ENCODE data around the gene TRRAP.

TRRAP gene

DNA sequence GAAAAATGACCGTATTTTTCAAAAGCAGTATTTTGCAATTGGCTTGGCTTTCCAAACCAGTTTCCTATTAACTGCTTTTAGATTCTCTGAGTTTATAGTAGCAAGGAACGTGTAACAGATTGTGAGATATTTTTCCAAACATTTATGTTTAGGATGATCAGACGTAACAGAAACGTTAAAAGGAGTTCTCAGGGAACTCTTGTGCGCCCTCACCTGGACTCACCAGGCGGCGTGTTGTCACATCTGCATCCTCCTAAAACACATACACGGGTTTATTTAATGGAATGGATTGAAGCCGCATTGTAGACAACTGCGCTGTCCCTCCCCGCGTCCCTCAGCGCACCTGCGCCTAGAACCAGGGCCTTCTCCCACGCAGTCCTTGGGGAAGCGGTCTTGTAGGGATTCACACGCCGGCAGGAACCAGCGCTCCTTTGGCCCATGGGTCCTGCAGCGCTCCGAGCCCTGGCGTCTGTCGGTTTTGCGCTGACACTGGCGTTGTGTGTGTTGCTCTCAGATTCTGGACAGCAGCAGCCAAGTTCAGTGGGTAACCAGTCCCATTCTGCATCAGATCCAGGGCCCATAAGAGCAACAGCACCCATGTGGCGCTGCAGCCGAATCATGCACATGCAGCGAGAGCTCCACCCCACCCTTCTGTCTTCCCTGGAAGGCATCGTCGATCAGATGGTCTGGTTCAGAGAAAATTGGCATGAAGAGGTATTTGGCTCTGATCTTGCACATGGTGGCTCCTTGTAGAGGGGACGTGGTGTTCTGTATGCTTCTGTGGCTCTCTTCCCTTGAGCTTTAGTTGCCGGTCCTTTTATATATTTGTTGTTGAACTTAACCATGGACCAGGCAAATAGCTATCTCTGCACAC, 114.9 kb downstream of the TRRAP start:
- DNase-seq: no peak

DNA sequence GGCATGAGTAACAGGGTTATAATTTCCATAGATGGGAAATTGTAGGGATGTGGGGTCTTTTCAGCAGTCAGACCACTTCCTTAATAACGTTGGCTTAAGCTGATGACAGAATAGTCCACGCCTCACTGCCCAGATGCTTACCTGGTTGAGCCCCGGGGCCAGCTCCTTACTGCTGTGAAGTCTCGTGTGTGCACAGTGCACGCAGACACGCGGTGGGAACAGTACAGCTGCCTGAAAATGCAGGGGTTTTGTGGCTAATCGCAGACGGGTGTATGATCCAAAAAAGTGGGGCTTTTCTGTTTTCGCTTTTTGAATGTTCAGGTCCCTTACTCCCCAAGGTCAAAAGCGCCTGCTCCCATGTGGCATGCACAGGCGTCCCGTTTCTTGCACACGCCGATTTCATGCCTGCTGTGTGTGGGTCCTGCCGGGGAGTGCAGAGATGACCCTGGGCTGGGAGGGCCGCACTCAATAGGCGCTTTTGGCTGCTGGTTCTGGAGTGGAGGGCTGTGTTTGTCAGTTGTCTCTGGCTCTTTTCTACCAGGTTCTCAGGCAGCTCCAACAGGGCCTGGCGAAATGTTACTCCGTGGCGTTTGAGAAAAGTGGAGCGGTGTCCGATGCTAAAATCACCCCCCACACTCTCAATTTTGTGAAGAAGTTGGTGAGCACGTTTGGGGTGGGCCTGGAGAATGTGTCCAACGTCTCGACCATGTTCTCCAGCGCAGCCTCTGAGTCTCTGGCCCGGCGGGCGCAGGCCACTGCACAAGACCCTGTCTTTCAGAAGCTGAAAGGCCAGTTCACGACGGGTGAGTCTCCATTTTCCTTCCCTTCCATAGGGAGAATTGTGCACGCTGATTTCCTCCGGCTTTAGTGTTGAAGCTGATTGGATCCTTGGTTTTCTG, 116.0 kb downstream of the TRRAP start:
- DNase-seq: no peak

DNA sequence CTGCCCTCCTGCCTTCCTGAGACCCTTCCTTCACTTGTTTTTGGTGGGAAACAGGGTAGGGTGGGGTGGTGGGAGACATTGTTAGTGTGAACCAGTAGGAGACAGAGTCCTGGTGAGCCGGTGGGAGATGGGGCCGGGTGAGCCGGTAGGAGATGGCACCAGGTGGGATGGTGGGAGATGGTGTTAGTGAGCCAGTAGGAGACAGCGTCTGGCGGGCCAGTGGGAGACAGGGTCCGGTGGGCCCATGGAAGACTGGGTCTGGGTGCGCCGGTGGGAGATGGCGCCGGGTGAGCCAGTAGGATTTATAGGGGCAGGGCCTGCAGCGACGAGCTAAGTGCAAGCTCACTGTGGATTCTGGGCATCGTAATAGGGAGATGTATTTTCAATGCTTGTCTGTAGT, 116.8 kb downstream of the TRRAP start:
- no peak for DNase-seq

DNA sequence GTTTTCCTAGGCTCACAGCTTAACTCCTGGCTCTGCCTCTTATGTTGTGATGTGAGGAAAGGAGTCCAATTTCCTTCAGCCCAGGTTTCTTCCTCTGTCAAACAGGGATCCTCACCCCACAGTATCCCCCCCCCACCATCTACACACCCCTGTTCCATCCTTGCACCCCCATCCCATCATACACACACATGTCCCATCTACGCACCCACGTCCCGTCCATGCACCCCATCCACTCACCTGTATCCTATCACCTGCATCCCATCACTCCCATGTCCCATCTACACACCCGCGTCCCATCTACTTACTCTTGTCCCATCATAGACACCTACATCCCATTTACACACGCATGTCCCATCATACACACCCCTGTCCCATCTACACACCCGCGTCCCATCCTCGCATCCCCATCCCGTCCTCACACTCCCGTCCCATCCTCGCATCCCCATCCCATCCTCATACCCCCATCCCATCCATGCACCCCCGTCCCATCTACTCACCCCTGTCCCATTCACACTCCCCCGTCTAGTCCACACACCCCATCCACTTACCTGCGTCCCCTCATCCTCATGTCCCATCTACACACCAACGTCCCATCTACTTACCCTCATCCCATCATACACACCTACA, 117.3 kb downstream of the TRRAP start:
- DNase-seq: no peak

DNA sequence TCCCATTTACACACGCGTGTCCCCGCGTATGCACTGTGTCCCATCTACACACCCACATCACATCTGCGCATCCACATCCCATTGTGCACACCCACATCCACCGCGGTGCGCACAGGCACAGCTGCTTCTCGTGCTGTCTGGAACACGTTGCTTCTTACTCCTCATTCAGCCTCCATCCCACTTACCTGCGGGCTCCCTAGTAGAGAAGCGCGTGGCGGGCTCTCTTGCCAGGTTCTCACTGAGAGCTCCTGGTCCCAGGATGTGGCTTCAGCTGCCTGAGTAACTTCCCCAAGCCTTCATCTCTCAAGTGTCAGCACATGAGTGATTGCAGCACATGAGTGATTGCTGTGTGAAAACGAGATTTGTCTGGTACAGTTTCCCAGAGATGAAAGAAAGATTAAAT, 117.8 kb downstream of the TRRAP start:
- DNase-seq: no peak

DNA sequence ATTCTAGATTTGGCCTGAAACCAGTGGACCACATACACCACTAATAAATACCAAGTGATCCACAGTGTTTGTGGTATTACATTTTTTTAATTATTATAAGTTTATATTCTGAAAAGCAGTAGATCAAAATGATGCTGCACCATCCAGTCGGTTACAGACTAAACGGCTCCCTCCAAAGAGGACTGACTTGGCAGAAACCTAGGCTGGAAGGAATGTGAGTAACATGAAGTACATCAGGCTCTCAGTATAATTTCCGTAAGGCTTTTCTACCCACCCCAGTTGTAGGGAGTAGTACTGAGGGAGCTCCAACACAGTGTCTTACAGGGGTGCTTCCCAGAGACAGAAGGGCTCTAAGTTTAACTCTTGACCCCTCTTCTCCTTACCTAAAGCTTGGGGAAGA, 119.5 kb downstream of the TRRAP start:
- no peak for DNase-seq

DNA sequence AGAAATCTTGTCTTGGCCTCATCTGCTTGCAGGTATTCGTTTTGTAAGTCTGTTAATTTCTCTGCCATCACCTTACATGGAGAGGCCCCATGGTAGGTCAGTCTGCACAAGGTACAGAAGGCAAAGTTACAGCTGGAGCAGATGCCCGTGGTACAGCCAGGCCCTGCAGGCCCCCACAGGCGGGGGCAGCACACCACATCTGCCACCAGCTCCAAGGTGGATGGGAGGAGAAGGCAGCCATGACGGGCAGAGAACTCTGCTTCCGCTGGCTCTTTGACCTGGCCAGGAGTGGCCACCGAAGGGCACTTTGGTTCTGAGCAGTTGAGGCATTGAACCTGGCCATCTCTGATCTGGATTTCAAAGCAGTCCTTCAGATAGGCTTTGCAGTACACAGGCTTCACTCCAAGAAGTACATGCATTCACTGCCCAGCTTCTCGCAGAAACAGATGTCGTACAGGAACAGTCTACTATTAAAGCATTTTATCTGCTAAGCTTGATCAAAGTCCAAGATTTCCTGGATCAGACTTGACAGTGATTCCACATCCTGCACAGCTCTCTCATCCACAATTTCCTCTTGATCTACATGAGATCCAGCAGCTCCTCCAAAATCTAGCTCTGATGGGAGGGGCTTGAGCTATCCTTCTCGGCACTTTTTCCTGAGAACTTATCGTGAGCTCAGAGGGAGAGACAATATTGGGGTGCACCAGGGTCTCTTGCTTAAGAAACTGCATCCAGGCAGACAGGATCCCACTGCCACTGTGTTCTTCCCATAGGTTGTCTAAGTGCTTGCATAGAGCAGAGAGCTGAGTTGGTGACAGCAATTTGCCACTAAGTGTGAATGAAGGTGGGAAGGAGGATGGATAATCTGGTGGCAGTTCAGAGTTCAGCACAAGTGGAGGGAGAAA, 120.7 kb downstream of the TRRAP start:
- DNase-seq: no peak

DNA sequence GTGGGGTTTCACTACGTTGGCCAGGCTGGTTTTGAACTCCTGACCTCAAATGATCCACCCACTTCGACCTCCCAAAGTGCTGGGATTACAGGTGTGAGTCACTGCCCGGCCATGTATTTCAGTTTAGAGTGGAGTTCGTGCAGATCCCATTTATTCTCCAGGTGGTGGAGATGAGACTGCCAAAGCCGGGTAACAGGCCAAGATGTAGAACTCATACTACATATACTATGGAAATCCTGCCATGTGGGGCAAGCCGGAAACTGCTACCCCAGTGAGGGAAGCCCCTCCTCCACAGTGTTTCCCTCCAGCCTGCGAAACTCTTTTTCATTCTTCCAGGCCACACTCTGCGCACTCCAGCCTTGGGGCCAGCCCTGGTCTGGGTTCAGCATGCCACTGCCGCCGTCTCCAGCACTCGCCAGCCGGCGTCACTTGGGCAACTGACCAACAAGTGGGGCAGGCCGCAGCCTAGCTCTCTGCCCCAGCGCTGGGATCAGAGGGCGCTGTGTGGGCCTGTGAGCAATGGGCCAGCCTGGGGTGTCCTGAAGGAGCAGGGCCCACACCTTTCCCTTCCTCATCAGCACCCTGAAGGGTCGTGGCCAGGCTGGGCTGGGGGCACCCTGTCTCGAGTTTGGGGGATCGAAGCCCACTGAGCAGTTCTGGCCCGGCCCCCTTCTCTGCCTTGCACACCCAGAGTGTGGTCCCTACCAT, 122.0 kb downstream of the TRRAP start:
- no peak for DNase-seq

DNA sequence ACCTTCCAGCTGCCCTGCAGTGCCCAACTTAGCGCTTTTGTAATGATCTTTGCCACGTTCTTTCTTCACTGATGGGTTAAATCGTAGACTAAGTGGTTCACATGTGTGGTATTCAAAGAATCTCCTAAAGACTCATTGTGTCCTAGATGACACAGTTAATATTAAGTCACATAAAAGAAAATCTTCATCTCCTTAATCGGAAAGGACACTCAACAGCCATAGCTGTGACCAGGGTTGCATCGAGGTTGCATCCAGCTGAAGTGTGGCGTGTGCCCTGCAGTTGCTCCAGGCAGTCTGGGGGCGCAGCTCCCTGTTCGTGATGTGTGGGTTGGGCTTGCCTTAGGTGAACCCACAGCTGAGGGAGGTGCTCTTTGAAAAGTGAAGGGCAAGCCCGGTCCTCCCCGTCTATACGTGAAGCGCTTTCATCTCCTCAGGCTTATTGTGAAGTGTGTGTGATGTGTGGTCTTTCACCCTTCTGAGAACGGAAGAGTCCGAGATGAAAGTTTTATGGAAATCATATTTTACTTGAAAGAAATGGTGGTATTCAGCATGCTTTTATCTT, 122.7 kb downstream of the TRRAP start:
- no peak for DNase-seq

DNA sequence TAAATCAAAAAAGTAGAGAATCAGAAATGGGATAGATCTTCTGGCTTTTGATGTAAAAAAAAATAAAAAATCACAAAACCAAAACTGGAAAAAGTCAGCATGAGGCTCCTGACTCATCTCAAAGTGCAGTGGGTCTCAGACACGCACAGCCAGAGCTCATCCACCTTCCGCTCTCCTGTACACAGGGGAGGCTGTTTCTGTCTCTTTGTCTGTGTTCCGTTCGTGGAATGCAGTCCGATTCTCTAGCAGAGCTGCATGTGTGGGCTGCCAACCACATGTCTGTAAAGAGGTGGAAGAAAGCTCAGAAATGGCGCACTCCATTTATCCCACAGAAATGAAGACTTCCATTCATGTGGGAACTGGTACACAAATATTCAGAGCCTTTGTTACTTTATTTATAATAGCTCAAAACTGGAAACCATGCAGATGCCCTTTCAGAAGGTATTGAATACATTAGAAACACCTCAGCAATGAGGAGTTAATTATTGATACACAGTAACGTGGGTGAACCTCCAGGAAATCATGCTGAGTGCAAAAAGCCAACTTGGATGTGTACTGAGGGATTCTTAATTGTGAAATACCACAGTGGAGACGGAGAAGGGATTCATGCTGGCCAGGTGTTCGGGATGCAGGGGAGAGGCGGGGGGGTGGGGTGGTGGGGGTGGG, 123.3 kb downstream of the TRRAP start:
- no peak for DNase-seq

DNA sequence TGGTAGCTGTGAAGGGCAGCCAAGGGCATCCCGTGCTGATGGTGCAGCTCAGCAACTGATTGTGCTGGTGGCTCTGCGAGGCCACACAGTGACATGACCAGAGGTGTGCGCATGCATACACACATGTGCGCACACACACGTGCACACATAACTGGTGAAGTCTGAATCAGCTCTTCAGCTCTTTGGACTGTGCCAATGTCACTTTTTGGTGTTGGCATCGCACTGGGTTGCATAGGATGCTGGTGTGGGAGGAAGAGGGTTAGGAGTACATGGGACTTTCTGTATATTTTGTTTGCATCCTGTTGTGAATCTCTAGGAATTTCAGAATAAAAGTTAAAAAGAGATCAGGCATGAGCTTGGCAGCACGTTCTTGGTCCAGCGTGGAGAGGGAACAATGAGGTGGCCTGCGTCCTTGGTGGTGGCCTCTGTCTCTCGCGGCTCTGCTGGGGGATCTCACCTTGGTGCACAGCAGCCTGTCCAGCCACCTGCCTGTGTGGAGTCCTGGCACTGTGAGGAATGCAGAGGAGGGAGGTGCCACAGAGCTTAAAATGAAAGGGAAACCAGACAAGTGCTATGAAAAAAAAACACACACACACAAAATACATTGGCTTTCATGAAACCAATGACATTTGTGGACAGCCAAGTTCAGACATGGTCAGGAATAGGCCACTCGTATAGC, 124.0 kb downstream of the TRRAP start:
- no peak for DNase-seq

DNA sequence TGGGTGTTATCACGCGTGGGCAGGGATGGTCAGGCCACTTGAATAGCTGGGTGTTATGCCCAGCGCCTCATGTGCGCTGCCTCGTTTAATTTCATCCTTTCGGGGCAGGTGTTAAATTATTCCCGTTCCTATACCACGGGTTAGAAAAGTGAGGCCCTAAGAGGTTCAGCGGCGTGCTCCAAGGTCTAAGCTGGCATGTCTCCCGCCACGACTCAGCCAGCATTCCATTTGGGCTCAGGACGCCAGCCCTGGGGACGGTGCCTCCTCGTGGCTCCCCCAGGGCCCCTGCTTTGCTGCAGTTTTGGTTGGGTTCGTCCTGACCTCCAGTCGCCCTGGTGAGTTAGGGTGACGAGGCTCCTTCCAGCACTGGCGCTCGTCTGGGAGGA, 124.5 kb downstream of the TRRAP start:
- DNase-seq: no peak

DNA sequence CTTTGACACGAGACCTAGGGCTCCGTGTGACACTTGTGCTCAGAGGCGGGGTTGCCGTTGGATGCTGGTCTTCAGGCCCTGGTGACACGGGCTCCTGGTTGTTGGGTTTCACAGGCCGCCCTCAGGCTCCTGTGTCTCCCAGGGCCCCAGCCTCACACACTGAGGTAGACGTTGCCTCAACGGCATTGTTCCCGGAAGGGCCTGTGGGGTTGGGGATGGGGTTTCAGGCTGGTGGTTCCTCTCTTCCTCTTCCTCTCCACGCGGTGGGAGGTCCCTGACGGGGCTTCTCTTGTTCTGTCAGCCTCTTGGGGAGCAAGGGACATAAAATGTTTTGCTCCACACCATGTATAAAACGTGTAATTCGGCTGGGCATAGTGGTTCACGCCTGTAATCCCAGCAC, 125.1 kb downstream of the TRRAP start:
- DNase-seq: no peak

DNA sequence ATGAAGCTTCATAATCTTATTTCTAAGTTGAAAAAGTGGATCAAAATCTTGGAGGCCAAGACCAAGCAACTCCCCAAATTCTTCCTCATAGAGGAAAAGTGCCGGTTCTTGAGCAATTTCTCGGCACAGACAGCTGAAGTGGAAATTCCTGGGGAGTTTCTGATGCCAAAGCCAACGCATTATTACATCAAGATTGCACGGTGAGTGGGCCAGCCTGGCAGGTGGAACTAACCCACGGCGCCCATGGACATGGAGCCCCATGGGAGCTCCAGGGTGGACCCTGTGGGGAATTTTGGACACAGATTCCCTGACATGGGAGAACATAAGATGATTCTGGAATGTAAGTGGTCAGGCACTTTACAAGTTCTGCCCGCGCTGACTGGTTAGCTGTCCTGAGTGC, 125.9 kb downstream of the TRRAP start:
- DNase-seq: no peak

DNA sequence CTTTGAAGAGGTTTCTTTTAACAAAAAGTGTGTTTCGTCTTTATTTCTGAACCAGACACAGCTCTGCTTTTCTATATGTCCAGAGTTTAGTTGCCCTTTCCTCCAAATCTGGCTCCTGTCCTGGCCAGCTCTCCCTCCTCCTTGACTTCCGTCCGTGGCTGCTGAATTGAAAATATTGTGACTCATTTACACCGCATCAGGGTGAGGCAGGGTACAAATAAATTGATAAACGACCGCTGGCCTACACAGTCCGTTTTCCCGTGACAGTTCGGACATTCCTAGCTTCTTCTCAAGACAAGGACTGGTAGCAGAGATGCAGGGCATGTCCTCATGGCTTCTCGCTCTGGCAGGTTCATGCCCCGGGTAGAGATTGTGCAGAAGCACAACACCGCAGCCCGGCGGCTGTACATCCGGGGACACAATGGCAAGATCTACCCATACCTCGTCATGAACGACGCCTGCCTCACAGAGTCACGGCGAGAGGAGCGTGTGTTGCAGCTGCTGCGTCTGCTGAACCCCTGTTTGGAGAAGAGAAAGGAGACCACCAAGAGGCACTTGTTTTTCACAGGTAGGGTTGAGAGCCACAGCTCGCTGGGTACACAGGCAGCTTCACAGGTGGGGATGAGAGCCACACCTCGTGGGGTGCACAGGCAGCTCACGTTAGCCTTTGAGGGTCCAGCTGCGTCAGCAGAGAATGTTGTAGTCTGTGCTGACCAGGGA, 126.6 kb downstream of the TRRAP start:
- no peak for DNase-seq

DNA sequence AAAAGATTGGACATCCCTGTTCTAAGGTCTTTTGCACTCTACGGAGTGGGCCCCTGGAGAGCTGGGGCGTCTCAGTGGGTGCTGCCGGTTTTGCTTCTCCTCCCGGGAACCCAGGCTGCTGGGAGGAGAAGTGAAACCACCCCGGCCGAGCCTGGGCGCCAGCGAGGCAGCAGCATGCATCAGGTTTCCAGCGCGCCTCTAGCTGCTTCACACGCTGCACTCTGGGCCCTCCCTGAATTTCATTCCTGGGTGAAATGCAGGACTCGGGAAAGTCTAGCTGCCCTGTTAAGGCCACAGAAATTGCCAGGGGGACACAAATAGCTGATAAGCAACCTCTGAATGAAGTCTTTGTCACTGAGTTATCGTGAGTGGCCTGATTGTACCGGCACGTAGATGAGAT, 127.4 kb downstream of the TRRAP start:
- DNase-seq: no peak

DNA sequence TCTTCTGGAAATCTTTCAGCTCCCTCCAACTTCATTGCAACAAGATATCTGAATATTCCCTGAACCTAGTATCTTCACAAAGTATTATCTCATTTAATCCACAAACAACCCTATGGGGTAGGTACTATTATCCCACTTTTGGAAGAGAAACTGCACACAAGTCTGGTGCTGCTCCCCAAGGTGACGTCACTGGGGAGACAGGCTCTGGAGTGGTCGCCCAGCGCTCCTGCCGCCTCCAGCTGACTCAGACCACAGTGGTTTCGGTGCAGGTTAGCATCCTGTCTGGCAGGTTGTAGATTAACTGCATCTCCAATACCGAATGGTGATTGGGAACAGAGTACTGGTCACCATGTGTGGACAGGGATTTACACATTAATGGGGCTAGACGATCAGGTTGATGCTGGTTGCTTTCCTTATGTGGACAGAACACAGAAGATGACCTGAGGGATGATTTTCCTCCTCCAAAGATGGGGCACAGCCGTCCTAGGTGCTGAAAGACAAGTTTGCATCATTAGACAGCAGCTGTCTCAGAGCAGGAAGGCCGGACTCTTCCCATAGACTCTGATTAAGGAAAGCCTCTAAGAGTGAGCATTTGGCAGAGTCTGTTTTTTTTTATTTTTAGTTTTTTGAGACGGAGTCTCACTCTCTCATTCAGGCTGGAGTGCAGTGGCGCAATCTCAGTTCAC, 128.6 kb downstream of the TRRAP start:
- no peak for DNase-seq

DNA sequence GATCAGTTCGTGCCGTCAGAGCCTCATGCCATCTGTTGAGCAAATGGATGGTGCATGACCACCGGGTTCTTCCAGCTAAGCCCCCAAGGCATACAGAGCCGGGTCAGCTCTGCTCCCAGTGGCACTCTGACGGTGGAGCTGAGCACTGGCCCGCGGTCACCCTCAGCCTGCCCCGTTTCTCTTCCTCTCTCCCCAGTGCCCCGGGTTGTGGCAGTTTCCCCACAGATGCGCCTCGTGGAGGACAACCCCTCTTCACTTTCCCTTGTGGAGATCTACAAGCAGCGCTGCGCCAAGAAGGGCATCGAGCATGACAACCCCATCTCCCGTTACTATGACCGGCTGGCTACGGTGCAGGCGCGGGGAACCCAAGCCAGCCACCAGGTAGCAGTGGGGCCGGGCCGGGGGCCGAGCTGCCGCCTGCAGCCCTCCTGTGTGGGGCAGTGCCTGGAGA, 129.9 kb downstream of the TRRAP start:
- DNase-seq: no peak

All from stimulated activated CD4-positive, alpha-beta T cell treated with anti-CD3 and anti-CD28 coated beads, Interleukin-1b, Interleukin-23, amount 100 ng/mL, for 48 hours (primary cell).